Measurements from ENCODE around the gene NDUFA3.

NDUFA3 gene

GRCh38 chr19:54136864-54137698 lies 34.4 kb downstream of the NDUFA3 start:
- H3K27ac ChIP-seq (ENCODE audit: low read depth, low read length): no peak overlapping the region
- no peak overlapping the region for H4K8ac ChIP-seq (ENCODE audit: low read depth, low read length)
- no peaks in the 10 kb centered on the region for H3K27me3 ChIP-seq (ENCODE audit: insufficient read depth, low read length, poor library complexity)
- H2BK120ac ChIP-seq (ENCODE audit: low read depth, low read length): no peak overlapping the region
- H3K4ac ChIP-seq (ENCODE audit: low read depth, low read length): no peak overlapping the region
- peaks cover 29% of the 10 kb centered on the region for H3K79me1 ChIP-seq (ENCODE audit: low read length)
- no peak overlapping the region for H2AK5ac ChIP-seq (ENCODE audit: low read length)
- peaks cover 8% of the 10 kb centered on the region for H3K4me1 ChIP-seq (ENCODE audit: control insufficient read depth, low read depth, low read length)
- H3K79me2 ChIP-seq (ENCODE audit: control insufficient read depth, insufficient read depth, low read length): peaks cover 41% of the 10 kb centered on the region
- H3K36me3 ChIP-seq (ENCODE audit: control insufficient read depth, insufficient read depth, low read length): no peaks in the 10 kb centered on the region
- no CpG with 5 or more reads among the region's 46 CpGs for WGBS (ENCODE audit: extremely low coverage, insufficient coverage, low lambda C conversion rate)
- H3K4me3 ChIP-seq (ENCODE audit: low read length): peak overlapping the region; percentile 50
- H3K9ac ChIP-seq (ENCODE audit: low read length): peak overlapping the region; percentile 80
- peak overlapping the region; percentile 98 for H3K4me2 ChIP-seq (ENCODE audit: low read length)
- peak; percentile 100 for DNase-seq
- no peak overlapping the region for H4K5ac ChIP-seq (ENCODE audit: low read length)
- no peak overlapping the region for H3K23ac ChIP-seq (ENCODE audit: low read length)
- no peak overlapping the region for H3K18ac ChIP-seq (ENCODE audit: low read length)
- H3K56ac ChIP-seq (ENCODE audit: low read length): peak overlapping the region; percentile 89
- no peak overlapping the region for H2BK15ac ChIP-seq (replicated peaks; ENCODE audit: low read depth)
- H2BK5ac ChIP-seq (ENCODE audit: low read length): peak overlapping the region; percentile 10

- WGBS (ENCODE audit: extremely low coverage, insufficient coverage, low lambda C conversion rate): no CpG with 5 or more reads among the region's 103 CpGs
- Histone ChIP-seq H3K4me2 (ENCODE audit: low read length) (peak within 1 kb of the TSS; percentile 98), H3K27me3 (ENCODE audit: insufficient read depth, low read length, poor library complexity) (no peaks in the 10 kb centered on the region), H3K79me2 (ENCODE audit: control insufficient read depth, insufficient read depth, low read length) (peaks cover 45% of the 10 kb centered on the region), H3K79me1 (ENCODE audit: low read length) (peaks cover 35% of the 10 kb centered on the region), H2BK5ac (ENCODE audit: low read length) (peak within 1 kb of the TSS; percentile 10), H3K4ac (ENCODE audit: low read depth, low read length) (peak within 1 kb of the TSS; percentile 98), H2BK15ac (replicated peaks; ENCODE audit: low read depth) (no peak within 1 kb of the TSS), H3K4me1 (ENCODE audit: control insufficient read depth, low read depth, low read length) (peaks cover 8% of the 10 kb centered on the region), H2AK5ac (ENCODE audit: low read length) (no peak within 1 kb of the TSS), H3K23ac (ENCODE audit: low read length) (peak within 1 kb of the TSS; percentile 11), H3K18ac (ENCODE audit: low read length) (peak within 1 kb of the TSS; percentile 90), H2BK120ac (ENCODE audit: low read depth, low read length) (peak within 1 kb of the TSS; percentile 84), H3K56ac (ENCODE audit: low read length) (peak within 1 kb of the TSS; percentile 94), H3K9ac (ENCODE audit: low read length) (peak within 1 kb of the TSS; percentile 82), H3K36me3 (ENCODE audit: control insufficient read depth, insufficient read depth, low read length) (peaks cover 3% of the 10 kb centered on the region), H3K27ac (ENCODE audit: low read depth, low read length) (peak within 1 kb of the TSS; percentile 61), H3K4me3 (ENCODE audit: low read length) (peak within 1 kb of the TSS; percentile 74), H4K8ac (ENCODE audit: low read depth, low read length) (no peak within 1 kb of the TSS), H4K5ac (ENCODE audit: low read length) (no peak within 1 kb of the TSS)
- DNase-seq: peak; percentile 27
Measured at GRCh38 chr19:54137699-54138488, 35.2 kb downstream of the NDUFA3 start, which contains the start of gene CNOT3. Gene CNOT3, plus strand, starts transcription at chr19:54137762. Its CDS starts 5,217 bp downstream, at chr19:54142979.

- H3K4me3 ChIP-seq (ENCODE audit: low read length): peak overlapping the region; percentile 74
- peak overlapping the region; percentile 11 for H3K23ac ChIP-seq (ENCODE audit: low read length)
- no peak overlapping the region for H2BK5ac ChIP-seq (ENCODE audit: low read length)
- H2AK5ac ChIP-seq (ENCODE audit: low read length): no peak overlapping the region
- H3K36me3 ChIP-seq (ENCODE audit: control insufficient read depth, insufficient read depth, low read length): peaks cover 4% of the 10 kb centered on the region
- peak overlapping the region; percentile 71 for H3K4me2 ChIP-seq (ENCODE audit: low read length)
- H3K27ac ChIP-seq (ENCODE audit: low read depth, low read length): no peak overlapping the region
- peak overlapping the region; percentile 98 for H3K4ac ChIP-seq (ENCODE audit: low read depth, low read length)
- H3K27me3 ChIP-seq (ENCODE audit: insufficient read depth, low read length, poor library complexity): no peaks in the 10 kb centered on the region
- no peak overlapping the region for H4K8ac ChIP-seq (ENCODE audit: low read depth, low read length)
- no CpG with 5 or more reads among the region's 31 CpGs for WGBS (ENCODE audit: extremely low coverage, insufficient coverage, low lambda C conversion rate)
- DNase-seq: peak; percentile 17
- H3K9ac ChIP-seq (ENCODE audit: low read length): peak overlapping the region; percentile 82
- H3K56ac ChIP-seq (ENCODE audit: low read length): peak overlapping the region; percentile 94
- H3K79me2 ChIP-seq (ENCODE audit: control insufficient read depth, insufficient read depth, low read length): peaks cover 45% of the 10 kb centered on the region
- H3K4me1 ChIP-seq (ENCODE audit: control insufficient read depth, low read depth, low read length): peaks cover 8% of the 10 kb centered on the region
- peak overlapping the region; percentile 90 for H3K18ac ChIP-seq (ENCODE audit: low read length)
- no peak overlapping the region for H4K5ac ChIP-seq (ENCODE audit: low read length)
- H2BK120ac ChIP-seq (ENCODE audit: low read depth, low read length): no peak overlapping the region
- H3K79me1 ChIP-seq (ENCODE audit: low read length): peaks cover 36% of the 10 kb centered on the region
- no peak overlapping the region for H2BK15ac ChIP-seq (replicated peaks; ENCODE audit: low read depth)
Measured at GRCh38 chr19:54138489-54139256, 36.0 kb downstream of the NDUFA3 start.

- no peak overlapping the region for H4K5ac ChIP-seq (ENCODE audit: low read length)
- H3K18ac ChIP-seq (ENCODE audit: low read length): no peak overlapping the region
- no peak overlapping the region for H3K4me2 ChIP-seq (ENCODE audit: low read length)
- H3K9ac ChIP-seq (ENCODE audit: low read length): no peak overlapping the region
- H3K4ac ChIP-seq (ENCODE audit: low read depth, low read length): no peak overlapping the region
- H3K36me3 ChIP-seq (ENCODE audit: control insufficient read depth, insufficient read depth, low read length): peaks cover 23% of the 10 kb centered on the region
- H3K23ac ChIP-seq (ENCODE audit: low read length): no peak overlapping the region
- no peak overlapping the region for H2BK120ac ChIP-seq (ENCODE audit: low read depth, low read length)
- H3K27me3 ChIP-seq (ENCODE audit: insufficient read depth, low read length, poor library complexity): no peaks in the 10 kb centered on the region
- H3K79me1 ChIP-seq (ENCODE audit: low read length): peaks cover 41% of the 10 kb centered on the region
- H2AK5ac ChIP-seq (ENCODE audit: low read length): no peak overlapping the region
- no peak overlapping the region for H3K27ac ChIP-seq (ENCODE audit: low read depth, low read length)
- WGBS (ENCODE audit: extremely low coverage, insufficient coverage, low lambda C conversion rate): no CpG with 5 or more reads among the region's 3 CpGs
- no peak overlapping the region for H2BK15ac ChIP-seq (replicated peaks; ENCODE audit: low read depth)
- no peak overlapping the region for H2BK5ac ChIP-seq (ENCODE audit: low read length)
- no peak for DNase-seq
- no peak overlapping the region for H4K8ac ChIP-seq (ENCODE audit: low read depth, low read length)
- H3K79me2 ChIP-seq (ENCODE audit: control insufficient read depth, insufficient read depth, low read length): peaks cover 45% of the 10 kb centered on the region
- peaks cover 4% of the 10 kb centered on the region for H3K4me1 ChIP-seq (ENCODE audit: control insufficient read depth, low read depth, low read length)
- H3K56ac ChIP-seq (ENCODE audit: low read length): no peak overlapping the region
- no peak overlapping the region for H3K4me3 ChIP-seq (ENCODE audit: low read length)
Measured at GRCh38 chr19:54141356-54141755, 38.7 kb downstream of the NDUFA3 start.

- Histone ChIP-seq H3K79me1 (ENCODE audit: low read length) (peaks cover 41% of the 10 kb centered on the region), H3K27ac (ENCODE audit: low read depth, low read length) (no peak overlapping the region), H3K9ac (ENCODE audit: low read length) (no peak overlapping the region), H2BK120ac (ENCODE audit: low read depth, low read length) (no peak overlapping the region), H4K8ac (ENCODE audit: low read depth, low read length) (no peak overlapping the region), H3K23ac (ENCODE audit: low read length) (no peak overlapping the region), H3K18ac (ENCODE audit: low read length) (no peak overlapping the region), H3K4me3 (ENCODE audit: low read length) (no peak overlapping the region), H3K4me1 (ENCODE audit: control insufficient read depth, low read depth, low read length) (peaks cover 4% of the 10 kb centered on the region), H2BK15ac (replicated peaks; ENCODE audit: low read depth) (no peak overlapping the region), H4K5ac (ENCODE audit: low read length) (no peak overlapping the region), H3K56ac (ENCODE audit: low read length) (no peak overlapping the region), H3K4ac (ENCODE audit: low read depth, low read length) (no peak overlapping the region), H3K27me3 (ENCODE audit: insufficient read depth, low read length, poor library complexity) (no peaks in the 10 kb centered on the region), H3K4me2 (ENCODE audit: low read length) (no peak overlapping the region), H3K36me3 (ENCODE audit: control insufficient read depth, insufficient read depth, low read length) (peaks cover 32% of the 10 kb centered on the region), H2AK5ac (ENCODE audit: low read length) (no peak overlapping the region), H2BK5ac (ENCODE audit: low read length) (no peak overlapping the region), H3K79me2 (ENCODE audit: control insufficient read depth, insufficient read depth, low read length) (peaks cover 45% of the 10 kb centered on the region)
- no peak for DNase-seq
- no CpG with 5 or more reads among the region's 7 CpGs for WGBS (ENCODE audit: extremely low coverage, insufficient coverage, low lambda C conversion rate)
Measured at GRCh38 chr19:54142166-54142780, 39.6 kb downstream of the NDUFA3 start.
